ENCODE results near the gene ZFP3. TPM values are rescaled to one million over a fixed set of nuclear protein-coding genes. Genes with fewer than 3 reads are reported as not detected.
"Not testable (repeated sequence)": the region's sequence is repeated elsewhere in the genome, so short reads cannot be mapped to it uniquely, and the experiment has no call there.

Gene ZFP3
- polyA plus RNA-seq, 1 experiment = 2.0 TPM

DNA sequence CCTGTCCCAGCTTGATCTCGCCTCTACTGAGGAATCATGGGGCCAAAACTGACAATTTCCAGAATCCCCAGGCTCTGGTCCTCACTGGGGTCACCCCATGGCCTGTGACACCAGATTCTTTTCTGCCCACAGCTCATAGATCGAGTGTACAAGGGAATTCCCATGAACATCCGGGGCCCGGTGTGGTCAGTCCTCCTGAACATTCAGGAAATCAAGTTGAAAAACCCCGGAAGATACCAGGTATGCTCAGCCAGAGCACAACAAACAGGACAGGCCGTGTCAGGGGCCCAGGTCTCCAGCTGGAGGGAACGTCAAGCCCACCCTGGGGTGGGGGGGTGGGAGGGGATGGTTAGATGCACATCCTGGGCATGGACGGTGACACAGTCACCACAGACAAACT lies 55.0 kb downstream of the ZFP3 start:
- Histone ChIP-seq H3K36me3 (ENCODE audit: control insufficient read depth, insufficient read depth, low read length) (no peaks in the 10 kb centered on the region), H3K4me3 (ENCODE audit: low read depth, low read length) (no peak overlapping the region), H3K27me3 (ENCODE audit: control insufficient read depth, insufficient read depth, low read length) (peaks cover 2% of the 10 kb centered on the region; the same call in 1 of the 2 replicates)
- no peak for DNase-seq (ENCODE audit: low read depth)
- ChIA-PET CTCF (no interaction called here), POLR2A (no interaction called here)
- TF ChIP-seq, protein P1, sequence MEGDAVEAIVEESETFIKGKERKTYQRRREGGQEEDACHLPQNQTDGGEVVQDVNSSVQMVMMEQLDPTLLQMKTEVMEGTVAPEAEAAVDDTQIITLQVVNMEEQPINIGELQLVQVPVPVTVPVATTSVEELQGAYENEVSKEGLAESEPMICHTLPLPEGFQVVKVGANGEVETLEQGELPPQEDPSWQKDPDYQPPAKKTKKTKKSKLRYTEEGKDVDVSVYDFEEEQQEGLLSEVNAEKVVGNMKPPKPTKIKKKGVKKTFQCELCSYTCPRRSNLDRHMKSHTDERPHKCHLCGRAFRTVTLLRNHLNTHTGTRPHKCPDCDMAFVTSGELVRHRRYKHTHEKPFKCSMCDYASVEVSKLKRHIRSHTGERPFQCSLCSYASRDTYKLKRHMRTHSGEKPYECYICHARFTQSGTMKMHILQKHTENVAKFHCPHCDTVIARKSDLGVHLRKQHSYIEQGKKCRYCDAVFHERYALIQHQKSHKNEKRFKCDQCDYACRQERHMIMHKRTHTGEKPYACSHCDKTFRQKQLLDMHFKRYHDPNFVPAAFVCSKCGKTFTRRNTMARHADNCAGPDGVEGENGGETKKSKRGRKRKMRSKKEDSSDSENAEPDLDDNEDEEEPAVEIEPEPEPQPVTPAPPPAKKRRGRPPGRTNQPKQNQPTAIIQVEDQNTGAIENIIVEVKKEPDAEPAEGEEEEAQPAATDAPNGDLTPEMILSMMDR (IDR thresholded peaks at IDR 0.05; ENCODE audit: insufficient read depth, low read depth, low read length) = no peak

DNA sequence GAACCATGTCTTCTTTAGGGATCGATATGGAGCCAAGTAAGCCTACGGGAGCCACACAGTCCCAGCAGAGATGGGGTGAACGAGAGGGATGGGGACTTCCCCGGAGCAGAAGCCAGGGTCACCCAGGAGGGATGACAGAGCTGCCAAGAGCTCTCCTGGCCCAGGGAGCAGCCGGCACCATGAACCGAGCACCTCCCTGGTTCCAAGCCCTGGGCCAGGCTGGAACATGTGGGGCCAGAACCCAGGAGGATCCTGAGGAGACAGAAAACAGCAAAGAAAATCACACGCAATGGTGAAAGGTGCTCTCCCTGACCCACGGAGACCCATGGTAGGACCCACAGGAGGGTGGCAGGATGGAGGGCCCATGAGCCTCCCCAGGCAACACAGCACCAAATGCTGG lies 55.7 kb downstream of the ZFP3 start:
- POLR2A ChIA-PET; CTCF ChIA-PET; H3K27me3 ChIP-seq (ENCODE audit: control insufficient read depth, insufficient read depth, low read length); H3K36me3 ChIP-seq (ENCODE audit: control insufficient read depth, insufficient read depth, low read length); H3K4me3 ChIP-seq (ENCODE audit: low read depth, low read length); DNase-seq (ENCODE audit: low read depth): not testable (repeated sequence)

DNA sequence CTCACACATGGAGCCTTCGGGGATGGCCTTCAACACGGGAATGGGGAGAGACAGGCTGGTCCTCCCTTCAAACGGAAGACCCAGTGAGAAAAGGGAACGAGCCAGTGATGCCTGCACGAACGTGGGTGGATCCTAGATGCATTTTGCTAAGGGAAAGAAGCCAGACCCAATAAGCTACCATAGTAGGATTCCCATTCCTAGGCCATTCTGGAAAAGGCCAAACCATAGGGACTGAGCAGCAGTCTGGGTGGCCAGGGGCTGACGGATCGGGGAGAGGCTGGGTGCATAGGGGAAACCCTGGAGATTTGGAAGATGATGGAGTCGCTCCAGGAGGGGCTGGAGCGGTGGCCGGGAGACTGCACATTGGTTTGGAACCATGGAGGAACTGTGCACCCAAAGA lies 56.3 kb downstream of the ZFP3 start:
- H3K36me3 ChIP-seq (ENCODE audit: control insufficient read depth, insufficient read depth, low read length); DNase-seq (ENCODE audit: low read depth); POLR2A ChIA-PET; H3K27me3 ChIP-seq (ENCODE audit: control insufficient read depth, insufficient read depth, low read length); H3K4me3 ChIP-seq (ENCODE audit: low read depth, low read length): not testable (repeated sequence)
- CTCF ChIA-PET = interaction anchor here (1.1 kb wide), 1 partner anchor 25 kb away, joined by 3 read pairs; no protein-coding TSS in a partner anchor

DNA sequence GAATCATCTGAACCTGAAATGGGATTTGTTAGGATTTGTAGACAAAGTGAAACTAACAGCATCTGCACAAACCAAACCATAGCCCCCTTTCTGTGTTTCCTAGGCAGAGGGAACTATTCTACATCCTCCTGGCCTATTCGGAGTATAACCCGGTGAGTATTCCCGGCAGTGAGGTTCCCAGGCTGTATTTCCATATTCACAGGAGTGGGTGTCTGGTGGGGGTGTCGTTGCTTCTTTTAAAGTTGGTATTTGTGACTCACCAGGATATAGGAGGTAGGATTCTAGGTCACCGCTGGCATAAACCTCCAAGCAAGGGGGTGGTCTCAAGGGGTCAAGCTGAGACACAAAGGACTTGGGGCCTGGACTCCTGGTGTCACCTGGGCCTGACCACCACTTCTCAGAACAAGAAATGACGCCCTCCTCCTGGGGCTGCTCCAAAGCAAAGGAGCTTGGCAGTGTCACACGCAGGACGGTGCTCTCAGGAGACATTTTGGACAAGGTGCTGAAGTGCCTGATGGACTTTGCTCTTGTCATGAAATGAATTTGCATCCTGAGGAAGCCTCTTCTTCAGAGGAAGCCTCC lies 57.0 kb downstream of the ZFP3 start:
- H3K36me3 ChIP-seq (ENCODE audit: control insufficient read depth, insufficient read depth, low read length); DNase-seq (ENCODE audit: low read depth); H3K27me3 ChIP-seq (ENCODE audit: control insufficient read depth, insufficient read depth, low read length); POLR2A ChIA-PET; H3K4me3 ChIP-seq (ENCODE audit: low read depth, low read length): not testable (repeated sequence)
- CTCF ChIA-PET = interaction anchor here (1.1 kb wide), 1 partner anchor 25 kb away, joined by 3 read pairs; no protein-coding TSS in a partner anchor

DNA sequence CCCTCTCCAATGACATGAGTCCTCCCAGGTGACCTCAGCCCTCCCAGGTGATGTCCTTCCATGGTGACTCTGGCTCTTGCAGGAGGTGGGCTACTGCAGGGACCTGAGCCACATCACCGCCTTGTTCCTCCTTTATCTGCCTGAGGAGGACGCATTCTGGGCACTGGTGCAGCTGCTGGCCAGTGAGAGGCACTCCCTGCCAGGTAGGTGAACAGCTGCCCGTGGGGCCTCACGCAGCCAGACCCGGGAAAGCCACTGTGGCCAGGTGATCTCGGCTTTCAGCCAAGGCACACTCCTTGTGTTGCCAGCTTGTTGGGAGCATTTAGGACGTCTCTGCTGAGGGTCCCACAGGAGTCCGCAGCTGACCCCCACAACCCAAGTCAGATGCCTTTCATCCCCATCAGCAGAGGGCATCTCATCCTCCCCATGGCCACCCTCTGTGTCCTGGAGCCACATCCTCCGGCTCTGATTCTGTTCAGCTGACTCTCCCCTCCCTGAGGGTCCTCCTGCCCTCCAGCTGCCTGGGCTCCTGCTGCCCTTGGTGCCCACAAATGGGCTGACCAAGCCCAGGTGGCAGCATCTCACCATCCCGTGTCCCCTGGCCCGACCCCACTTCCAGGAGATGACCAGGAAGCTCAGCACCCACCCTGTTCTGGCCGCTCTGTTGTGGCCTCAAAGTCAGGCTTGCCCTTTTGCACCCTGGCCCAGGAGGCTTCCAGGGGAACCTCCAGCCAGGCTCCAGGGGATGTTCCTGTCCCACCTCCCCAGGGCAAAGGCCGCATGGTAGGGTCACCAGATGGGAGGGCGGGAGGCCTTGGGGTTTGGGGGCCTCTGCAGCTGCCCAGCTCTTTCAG lies 57.7 kb downstream of the ZFP3 start:
- TF ChIP-seq, protein P1 (IDR thresholded peaks at IDR 0.05; ENCODE audit: insufficient read depth, low read depth, low read length) = no peak
- ChIA-PET POLR2A (no interaction called here), CTCF (interaction anchor here (1.1 kb wide), 1 partner anchor 26 kb away, joined by 3 read pairs; no protein-coding TSS in a partner anchor)
- no peak overlapping the region for H3K4me3 ChIP-seq (ENCODE audit: low read depth, low read length)
- H3K36me3 ChIP-seq (ENCODE audit: control insufficient read depth, insufficient read depth, low read length) = no peaks in the 10 kb centered on the region
- DNase-seq (ENCODE audit: low read depth) = no peak
- peaks cover 2% of the 10 kb centered on the region; the same call in 1 of the 2 replicates for H3K27me3 ChIP-seq (ENCODE audit: control insufficient read depth, insufficient read depth, low read length)

DNA sequence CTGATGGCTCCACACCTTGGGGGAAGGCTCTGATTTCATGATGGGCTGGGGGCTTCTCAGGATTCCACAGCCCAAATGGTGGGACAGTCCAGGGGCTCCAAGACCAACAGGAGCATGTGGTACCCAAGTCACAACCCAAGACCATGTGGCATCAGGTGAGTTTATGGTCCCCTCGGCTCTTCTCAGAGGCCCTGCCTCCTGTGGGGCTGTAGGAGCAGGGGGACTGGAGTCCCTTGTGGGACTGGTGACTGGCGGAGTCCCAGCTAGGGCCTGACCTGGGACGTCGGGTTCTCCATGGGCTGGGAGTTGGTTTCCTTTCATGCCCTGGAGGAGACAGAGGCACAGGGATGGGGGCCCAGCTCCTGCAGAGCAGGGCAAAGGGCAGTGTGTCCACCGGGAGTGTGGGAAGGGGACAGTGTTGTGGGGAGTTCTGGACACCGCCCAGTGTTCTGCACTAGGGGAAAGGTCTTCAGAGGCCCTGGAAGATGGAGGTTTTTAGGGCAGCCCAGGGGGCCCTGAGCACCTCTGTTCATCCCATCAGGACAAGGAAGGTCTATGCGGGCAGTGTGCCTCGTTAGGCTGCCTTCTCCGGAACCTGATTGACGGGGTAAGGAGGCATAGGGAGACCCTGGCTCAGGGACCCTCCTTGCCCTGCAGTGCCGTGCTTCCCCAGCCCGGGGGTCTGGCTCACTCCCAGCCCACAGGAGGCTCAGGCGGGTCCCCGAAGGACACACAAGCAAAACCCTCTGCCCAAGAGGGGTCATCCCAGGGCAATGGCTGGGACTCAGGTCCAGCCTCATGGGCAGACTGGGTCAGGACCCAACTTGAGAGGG lies 58.5 kb downstream of the ZFP3 start:
- H3K27me3 ChIP-seq (ENCODE audit: control insufficient read depth, insufficient read depth, low read length); POLR2A ChIA-PET; H3K36me3 ChIP-seq (ENCODE audit: control insufficient read depth, insufficient read depth, low read length); DNase-seq (ENCODE audit: low read depth); H3K4me3 ChIP-seq (ENCODE audit: low read depth, low read length); CTCF ChIA-PET: not testable (repeated sequence)

DNA sequence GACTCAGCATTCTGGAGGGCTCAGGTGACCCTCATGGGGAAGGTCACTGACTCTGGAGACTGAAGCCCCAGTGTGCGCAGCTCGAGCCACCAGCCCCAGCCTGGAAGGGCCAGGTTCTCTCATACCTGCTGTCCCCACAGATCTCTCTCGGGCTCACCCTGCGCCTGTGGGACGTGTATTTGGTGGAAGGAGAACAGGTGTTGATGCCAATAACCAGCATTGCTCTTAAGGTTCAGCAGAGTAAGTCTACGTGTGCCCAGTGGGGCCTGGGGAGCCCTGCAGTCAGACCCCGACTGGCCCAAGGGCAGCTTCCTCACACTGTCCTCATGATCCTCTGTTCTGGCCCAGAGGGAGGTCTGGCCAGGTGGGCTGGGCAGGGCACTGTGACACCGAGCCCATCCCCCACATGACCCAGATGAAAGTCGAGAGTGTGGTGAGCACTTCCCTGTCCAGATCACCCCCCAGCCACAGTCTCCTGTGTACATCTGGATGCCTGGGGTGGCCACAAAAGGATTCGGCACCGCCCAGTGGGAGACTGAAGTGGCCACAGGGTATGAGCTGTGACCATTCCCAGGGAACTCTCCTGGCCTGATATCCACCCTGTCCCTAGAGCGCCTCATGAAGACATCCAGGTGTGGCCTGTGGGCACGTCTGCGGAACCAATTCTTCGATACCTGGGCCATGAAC lies 59.4 kb downstream of the ZFP3 start:
- CTCF ChIA-PET; H3K36me3 ChIP-seq (ENCODE audit: control insufficient read depth, insufficient read depth, low read length); H3K4me3 ChIP-seq (ENCODE audit: low read depth, low read length); DNase-seq (ENCODE audit: low read depth); POLR2A ChIA-PET; H3K27me3 ChIP-seq (ENCODE audit: control insufficient read depth, insufficient read depth, low read length): not testable (repeated sequence)

DNA sequence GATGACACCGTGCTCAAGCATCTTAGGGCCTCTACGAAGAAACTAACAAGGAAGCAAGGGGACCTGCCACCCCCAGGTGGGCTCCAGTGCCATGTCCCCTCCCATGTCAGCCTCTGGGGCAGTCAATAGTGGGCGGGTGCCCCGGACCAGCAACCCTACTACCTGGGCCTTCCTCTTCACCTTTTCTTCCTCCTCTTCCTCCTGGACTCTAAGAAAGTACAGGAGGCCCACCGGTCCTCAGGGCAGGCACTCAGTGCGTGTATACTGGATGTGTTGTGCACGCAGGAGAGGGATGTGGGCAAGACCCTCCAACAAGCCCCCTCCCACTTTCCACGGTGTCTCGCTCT lies 59.9 kb downstream of the ZFP3 start:
- H3K27me3 ChIP-seq (ENCODE audit: control insufficient read depth, insufficient read depth, low read length); H3K4me3 ChIP-seq (ENCODE audit: low read depth, low read length); CTCF ChIA-PET; H3K36me3 ChIP-seq (ENCODE audit: control insufficient read depth, insufficient read depth, low read length); DNase-seq (ENCODE audit: low read depth); POLR2A ChIA-PET: not testable (repeated sequence)

Measured in BJ (cell line).